ENCODE measurements around the gene OGFRL1. TPM values are rescaled to one million over a fixed set of nuclear protein-coding genes. Genes with fewer than 3 reads are reported as not detected.

Gene OGFRL1
- total and polyA plus RNA-seq, 2 of the 13 experiments (the other 11 are each of a cell fraction or from before 2014, with no cell fraction given): 0.26 to 0.80 TPM

DNA sequence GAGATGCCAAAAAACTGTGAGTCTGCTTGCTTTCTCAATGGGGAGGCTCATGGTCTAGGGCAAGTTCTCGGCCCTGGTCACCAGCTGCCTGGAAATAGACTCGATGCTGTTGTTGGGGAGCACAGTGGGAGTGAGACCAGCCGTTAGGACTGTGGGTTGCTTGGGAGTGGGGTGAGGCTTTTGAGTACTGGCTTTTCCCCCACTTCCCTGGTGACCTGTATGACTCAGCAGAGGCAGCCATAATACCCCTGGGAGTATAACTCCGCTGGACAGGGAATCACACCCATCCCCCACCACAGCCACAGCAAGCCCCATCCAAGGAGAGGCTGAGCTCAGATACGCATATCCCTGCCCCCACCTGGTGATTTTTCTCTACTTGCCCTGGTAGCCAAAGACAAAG lies 48.9 kb upstream of the OGFRL1 start:
- in situ Hi-C loops (cut with HindIII; ENCODE audit: extremely low pct_ligation_motif_present, low pct_unique_long_range_greater_than_20kb) (no loop called here), intact Hi-C loops (cut with micrococcal nuclease; ENCODE audit: unreplicated experiment) (no loop called here)
- Histone ChIP-seq H3K27me3 (ENCODE audit: control insufficient read depth in 1 of 2, insufficient read depth in 2 of 2, low read length in 2 of 2) (no peaks in the 10 kb centered on the region), H3K27ac (ENCODE audit: extremely low read length, insufficient read depth, low read length) (no peak overlapping the region), H3K9me3 (ENCODE audit: low read length) (no peaks in the 10 kb centered on the region), H3K4me2 (ENCODE audit: low read depth, low read length) (no peak overlapping the region), H3K9ac (ENCODE audit: insufficient read depth, low read depth, low read length) (no peak overlapping the region), H3K4me1 (ENCODE audit: insufficient read depth, low read length) (no peaks in the 10 kb centered on the region), H3K36me3 (replicated peaks in 1 of 2; ENCODE audit: control insufficient read depth in 1 of 2, insufficient read depth in 2 of 2, low read length in 2 of 2) (no peaks in the 10 kb centered on the region), H2AFZ (ENCODE audit: low read length) (no peak overlapping the region), H3K79me2 (ENCODE audit: insufficient read depth, low read length) (no peaks in the 10 kb centered on the region), H4K20me1 (ENCODE audit: insufficient read depth, low read length) (no peaks in the 10 kb centered on the region), H3K4me3 (replicated peaks in 1 of 3; ENCODE audit: insufficient read depth in 1 of 3, low read depth in 2 of 3, low read length in 3 of 3) (no peak overlapping the region)
- no TSS peak for BruUV-seq (replicated peaks)
- WGBS (ENCODE audit: low lambda C conversion rate): 15% methylated on average over 5 of the region's 5 CpGs
- DNase-seq (ENCODE audit: low spot score) (no peak), FAIRE-seq (no peak), ATAC-seq (no peak)
- TF ChIP-seq ZNF674 (CRISPR knock-in tag; IDR thresholded peaks at IDR 0.05; ENCODE audit: low read depth) (no peak), ZNF788 (CRISPR knock-in tag; IDR thresholded peaks at IDR 0.05; ENCODE audit: borderline replicate concordance) (no peak), CCAR2 (optimal IDR thresholded peaks at IDR 0.05; ENCODE audit: low read depth, low read length) (no peak), ZKSCAN1 (IDR thresholded peaks at IDR 0.05; ENCODE audit: low read length) (no peak), KAT7 (CRISPR knock-in tag; IDR thresholded peaks at IDR 0.05; ENCODE audit: borderline replicate concordance) (no peak), ZNF101 (CRISPR knock-in tag; IDR thresholded peaks at IDR 0.05; ENCODE audit: borderline replicate concordance, low read depth) (no peak), PLRG1 (conservative IDR thresholded peaks at IDR 0.05) (no peak), SMAD1 (CRISPR knock-in tag; IDR thresholded peaks at IDR 0.05; ENCODE audit: borderline replicate concordance, low read depth) (no peak), NRL (CRISPR knock-in tag; IDR thresholded peaks at IDR 0.05; ENCODE audit: borderline replicate concordance) (no peak), ZNF724P (CRISPR knock-in tag; IDR thresholded peaks at IDR 0.05; ENCODE audit: borderline replicate concordance) (no peak), DMAP1 (CRISPR knock-in tag; IDR thresholded peaks at IDR 0.05) (no peak), ZNF660 (CRISPR knock-in tag; IDR thresholded peaks at IDR 0.05; ENCODE audit: borderline replicate concordance, low read depth) (no peak)
- TF ChIP-seq, protein P1, sequence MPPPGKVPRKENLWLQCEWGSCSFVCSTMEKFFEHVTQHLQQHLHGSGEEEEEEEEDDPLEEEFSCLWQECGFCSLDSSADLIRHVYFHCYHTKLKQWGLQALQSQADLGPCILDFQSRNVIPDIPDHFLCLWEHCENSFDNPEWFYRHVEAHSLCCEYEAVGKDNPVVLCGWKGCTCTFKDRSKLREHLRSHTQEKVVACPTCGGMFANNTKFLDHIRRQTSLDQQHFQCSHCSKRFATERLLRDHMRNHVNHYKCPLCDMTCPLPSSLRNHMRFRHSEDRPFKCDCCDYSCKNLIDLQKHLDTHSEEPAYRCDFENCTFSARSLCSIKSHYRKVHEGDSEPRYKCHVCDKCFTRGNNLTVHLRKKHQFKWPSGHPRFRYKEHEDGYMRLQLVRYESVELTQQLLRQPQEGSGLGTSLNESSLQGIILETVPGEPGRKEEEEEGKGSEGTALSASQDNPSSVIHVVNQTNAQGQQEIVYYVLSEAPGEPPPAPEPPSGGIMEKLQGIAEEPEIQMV (CRISPR knock-in tag; IDR thresholded peaks at IDR 0.05; ENCODE audit: low read depth): no peak
- TF ChIP-seq, protein P2, sequence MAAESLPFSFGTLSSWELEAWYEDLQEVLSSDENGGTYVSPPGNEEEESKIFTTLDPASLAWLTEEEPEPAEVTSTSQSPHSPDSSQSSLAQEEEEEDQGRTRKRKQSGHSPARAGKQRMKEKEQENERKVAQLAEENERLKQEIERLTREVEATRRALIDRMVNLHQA (CRISPR knock-in tag; IDR thresholded peaks at IDR 0.05): no peak
- TF ChIP-seq, protein P3, sequence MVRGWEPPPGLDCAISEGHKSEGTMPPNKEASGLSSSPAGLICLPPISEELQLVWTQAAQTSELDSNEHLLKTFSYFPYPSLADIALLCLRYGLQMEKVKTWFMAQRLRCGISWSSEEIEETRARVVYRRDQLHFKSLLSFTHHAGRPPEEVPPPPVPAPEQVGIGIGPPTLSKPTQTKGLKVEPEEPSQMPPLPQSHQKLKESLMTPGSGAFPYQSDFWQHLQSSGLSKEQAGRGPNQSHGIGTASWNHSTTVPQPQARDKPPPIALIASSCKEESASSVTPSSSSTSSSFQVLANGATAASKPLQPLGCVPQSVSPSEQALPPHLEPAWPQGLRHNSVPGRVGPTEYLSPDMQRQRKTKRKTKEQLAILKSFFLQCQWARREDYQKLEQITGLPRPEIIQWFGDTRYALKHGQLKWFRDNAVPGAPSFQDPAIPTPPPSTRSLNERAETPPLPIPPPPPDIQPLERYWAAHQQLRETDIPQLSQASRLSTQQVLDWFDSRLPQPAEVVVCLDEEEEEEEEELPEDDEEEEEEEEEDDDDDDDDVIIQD (CRISPR knock-in tag; IDR thresholded peaks at IDR 0.05; ENCODE audit: low read depth): no peak
- CTCF ChIA-PET (ENCODE audit: low intra/inter-chr PET ratio, low total read pairs): no interaction called here
- POLR2A ChIA-PET: no interaction called here

Measured in HepG2 (cell line).